GM12878 (cell line): ENCODE data around the gene TMEM272. TPM values are rescaled to one million over a fixed set of nuclear protein-coding genes. Genes with fewer than 3 reads are reported as not detected.

Experiments used
- BACH1 ChIP-seq: fragments of 450-650 bp; IDR thresholded peaks from 2 replicates; pipeline ENCODE4 v1.6.1; 2017; ENCODE audit warnings: mild to moderate bottlenecking, borderline replicate concordance
- BCLAF1 ChIP-seq: fragments of 450-650 bp; IDR thresholded peaks from 2 replicates; pipeline ENCODE4 v1.6.1; 2017; ENCODE audit warnings: antibody characterized with exemption, mild to moderate bottlenecking, moderate library complexity
- BHLHE40 ChIP-seq, 2 experiments: fragments of 450-650 bp in 1 of 2; IDR thresholded peaks; 2 replicates each; pipeline ENCODE4 v1.6.1; 2011 to 2017; ENCODE audit warnings: low read depth in 2 of 2, borderline replicate concordance in 1 of 2, improper control_type of control experiment in 1 of 2, low read length in 1 of 2, mild to moderate bottlenecking in 1 of 2
- CHD1 ChIP-seq: IDR thresholded peaks from 2 replicates; pipeline ENCODE4 v1.6.1; 2012; ENCODE audit warnings: low read depth, low read length, improper control_type of control experiment
- ESRRA ChIP-seq: IDR thresholded peaks from 2 replicates; pipeline ENCODE4 v1.6.1; 2012; ENCODE audit warnings: mild to moderate bottlenecking, low read length, improper control_type of control experiment
- FOXK2 ChIP-seq: fragments of 450-650 bp; IDR thresholded peaks from 2 replicates; pipeline ENCODE4 v1.6.1; 2017; ENCODE audit warnings: mild to moderate bottlenecking, moderate library complexity
- GABPA ChIP-seq: IDR thresholded peaks from 2 replicates; pipeline ENCODE4 v1.6.1; 2014; ENCODE audit warnings: antibody characterized with exemption, low read depth, mild to moderate bottlenecking, inconsistent platforms
- GATAD2B ChIP-seq: fragments of 450-650 bp; conservative IDR thresholded peaks from 2 replicates; pipeline ENCODE4 v1.6.1; 2017; ENCODE audit warnings: low read depth, mild to moderate bottlenecking, moderate library complexity
- HDGF ChIP-seq: fragments of 450-650 bp; IDR thresholded peaks from 2 replicates; pipeline ENCODE4 v1.6.1; 2016; ENCODE audit warnings: antibody characterized with exemption
- HSF1 ChIP-seq: fragments of 150-350 bp; IDR thresholded peaks from 2 replicates; pipeline ENCODE4 v1.6.1; 2014; ENCODE audit warnings: mild to moderate bottlenecking, low read depth, low read length
- LARP7 ChIP-seq: fragments of 450-650 bp; IDR thresholded peaks from 2 replicates; pipeline ENCODE4 v1.6.1; 2017; ENCODE audit warnings: mild to moderate bottlenecking
- NFIC ChIP-seq: IDR thresholded peaks from 2 replicates; pipeline ENCODE4 v1.6.1; 2012; ENCODE audit warnings: low read depth, mild to moderate bottlenecking, inconsistent platforms, low read length, moderate library complexity
- NR2C2 ChIP-seq: IDR thresholded peaks from 2 replicates; pipeline ENCODE4 v1.6.1; 2011; ENCODE audit warnings: borderline replicate concordance, low read depth; ENCODE audit not compliant: control insufficient read depth, insufficient read length
- POLR2AphosphoS2 ChIP-seq: IDR thresholded peaks from 2 replicates; pipeline ENCODE4 v1.6.1; 2011; ENCODE audit warnings: low read depth, mild to moderate bottlenecking, low read length, improper control_type of control experiment, moderate library complexity
- RB1 ChIP-seq: fragments of 450-650 bp; formaldehyde crosslinking; IDR thresholded peaks from 2 replicates; pipeline ENCODE4 v1.6.1; 2017; ENCODE audit warnings: mild to moderate bottlenecking, borderline replicate concordance
- SMC3 ChIP-seq: IDR thresholded peaks from 2 replicates; pipeline ENCODE4 v1.6.1; 2011; ENCODE audit warnings: low read length, improper control_type of control experiment, borderline replicate concordance
- SP1 ChIP-seq: IDR thresholded peaks from one replicate; pipeline ENCODE4 v1.6.1; 2011; ENCODE audit warnings: low read depth, low read length
- SREBF2 ChIP-seq: IDR thresholded peaks from 2 replicates; pipeline ENCODE4 v1.6.1; 2012; ENCODE audit warnings: mild to moderate bottlenecking, low read length
- SUPT20H ChIP-seq: IDR thresholded peaks from 2 replicates; pipeline ENCODE4 v1.6.1; 2011; ENCODE audit warnings: low read depth, mild to moderate bottlenecking, low read length, moderate library complexity, borderline replicate concordance; ENCODE audit not compliant: control insufficient read depth
- TCF12 ChIP-seq: IDR thresholded peaks from 2 replicates; pipeline ENCODE4 v1.6.1; 2011; ENCODE audit warnings: low read depth, mild to moderate bottlenecking, low read length
- TCF3 ChIP-seq: IDR thresholded peaks from 2 replicates; pipeline ENCODE4 v1.6.1; 2012; ENCODE audit warnings: low read depth, mild to moderate bottlenecking, low read length, borderline replicate concordance; ENCODE audit not compliant: insufficient read depth
- ZNF217 ChIP-seq: fragments of 450-650 bp; IDR thresholded peaks from 2 replicates; pipeline ENCODE4 v1.6.1; 2017; ENCODE audit warnings: antibody characterized with exemption, mild to moderate bottlenecking
- polyA plus RNA-seq, 11 experiments: library from polyadenylated mRNA; depleted of rRNA in 4 of 11; unstranded in 6 of 11; stranded (reverse) in 5 of 11; fragments of >200 nt; fragmentation: Nextera tagmentation in 4 of 11; fragmentation: Illumina TruSeq in 1 of 11; extraction: Ambion mirVana in 4 of 11; extraction: Trizol in 1 of 11; gene quantifications; 1 replicate in 1 of 11; 2 replicates in 10 of 11; pipeline versions ENCODE4 v1.2.1 to v1.2.3, GENCODE V29; 2011 to 2016; ENCODE audit warnings: inconsistent platforms in 2 of 11, missing spikeins in 2 of 11, low read depth in 1 of 11
- total RNA-seq, 4 experiments: library from RNA; depleted of rRNA in 3 of 4; stranded (reverse); fragments of >200 nt in 3 of 4; fragmentation: Illumina TruSeq in 1 of 4; extraction: Trizol in 1 of 4; gene quantifications; 2 replicates each; pipeline versions ENCODE4 v1.2.1 to v1.2.3, GENCODE V29; 2013 to 2021
- TF ChIP-seq, protein P1 (sequence below): fragments of 450-650 bp; IDR thresholded peaks from 2 replicates; pipeline ENCODE4 v1.6.1; 2017; ENCODE audit warnings: borderline replicate concordance
- TF ChIP-seq, protein P2 (sequence below): fragments of 450-650 bp; IDR thresholded peaks from 2 replicates; pipeline ENCODE4 v1.6.1; 2017; ENCODE audit warnings: low read depth, mild to moderate bottlenecking, moderate library complexity

TMEM272 gene
- total and polyA plus RNA-seq, 10 of the 15 experiments (the other 5 are each of a cell fraction or from before 2014, with no cell fraction given) = 0.01 to 0.04 TPM; not detected in 8

DNA sequence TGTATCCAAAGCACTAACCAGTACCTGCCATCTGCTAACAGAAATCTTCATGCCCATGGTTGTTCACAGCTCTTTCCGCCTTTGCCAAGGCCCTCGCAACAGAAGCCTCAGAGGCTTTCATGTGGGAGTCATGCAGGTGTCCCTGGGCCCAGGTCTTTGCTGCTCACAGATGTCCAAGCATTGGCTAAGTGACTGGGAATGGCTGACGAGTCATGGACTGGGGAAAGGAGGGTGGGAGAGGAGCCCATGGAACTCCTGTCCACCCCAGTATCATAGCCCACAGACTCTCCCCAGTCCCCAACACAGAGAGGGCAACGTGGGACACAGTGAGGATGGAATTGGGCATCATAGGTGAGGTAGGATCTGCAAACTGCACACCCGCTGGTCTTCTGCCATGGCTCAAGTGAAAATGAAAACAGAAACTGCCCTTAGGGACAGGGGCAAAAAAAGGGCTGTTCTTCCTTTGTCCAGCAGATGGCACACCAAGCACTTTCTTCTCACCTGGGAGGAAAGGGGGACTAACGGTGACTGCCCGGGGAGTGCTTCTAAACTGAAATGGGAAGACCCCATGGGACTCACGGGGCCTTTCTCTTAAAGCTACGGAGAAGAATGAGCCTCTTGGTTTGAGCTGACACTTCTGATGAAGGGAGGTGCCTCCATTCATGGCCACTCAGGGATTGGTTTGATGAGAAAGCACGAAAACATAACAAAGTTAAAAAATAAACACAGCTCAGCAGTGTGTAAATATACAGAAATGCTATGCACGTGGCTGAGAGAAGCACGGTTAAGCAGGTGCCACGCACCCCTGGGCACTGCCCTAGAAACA, 29.9 kb downstream of the TMEM272 start (continued):
- no peak for TF ChIP-seq NR2C2
- TF ChIP-seq FOXK2 = no peak
- peak; percentile 30; the same call in 1 of the 2 replicates for TF ChIP-seq RB1
- TF ChIP-seq BHLHE40 (IDR thresholded peaks at IDR 0.05; ENCODE audit: borderline replicate concordance in 1 of 2, low read depth in 2 of 2, low read length in 1 of 2) = no peak
- TF ChIP-seq HDGF = no peak
- no peak for TF ChIP-seq HSF1
- no peak for TF ChIP-seq POLR2AphosphoS2
- TF ChIP-seq CHD1 = no peak
- no peak for TF ChIP-seq GABPA
- TF ChIP-seq, protein P1, sequence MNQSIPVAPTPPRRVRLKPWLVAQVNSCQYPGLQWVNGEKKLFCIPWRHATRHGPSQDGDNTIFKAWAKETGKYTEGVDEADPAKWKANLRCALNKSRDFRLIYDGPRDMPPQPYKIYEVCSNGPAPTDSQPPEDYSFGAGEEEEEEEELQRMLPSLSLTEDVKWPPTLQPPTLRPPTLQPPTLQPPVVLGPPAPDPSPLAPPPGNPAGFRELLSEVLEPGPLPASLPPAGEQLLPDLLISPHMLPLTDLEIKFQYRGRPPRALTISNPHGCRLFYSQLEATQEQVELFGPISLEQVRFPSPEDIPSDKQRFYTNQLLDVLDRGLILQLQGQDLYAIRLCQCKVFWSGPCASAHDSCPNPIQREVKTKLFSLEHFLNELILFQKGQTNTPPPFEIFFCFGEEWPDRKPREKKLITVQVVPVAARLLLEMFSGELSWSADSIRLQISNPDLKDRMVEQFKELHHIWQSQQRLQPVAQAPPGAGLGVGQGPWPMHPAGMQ = no peak
- no peak for TF ChIP-seq BCLAF1
- peak; percentile 84 for TF ChIP-seq SMC3
- no peak for TF ChIP-seq TCF12
- TF ChIP-seq NFIC = no peak
- no peak for TF ChIP-seq SUPT20H
- TF ChIP-seq, protein P2, sequence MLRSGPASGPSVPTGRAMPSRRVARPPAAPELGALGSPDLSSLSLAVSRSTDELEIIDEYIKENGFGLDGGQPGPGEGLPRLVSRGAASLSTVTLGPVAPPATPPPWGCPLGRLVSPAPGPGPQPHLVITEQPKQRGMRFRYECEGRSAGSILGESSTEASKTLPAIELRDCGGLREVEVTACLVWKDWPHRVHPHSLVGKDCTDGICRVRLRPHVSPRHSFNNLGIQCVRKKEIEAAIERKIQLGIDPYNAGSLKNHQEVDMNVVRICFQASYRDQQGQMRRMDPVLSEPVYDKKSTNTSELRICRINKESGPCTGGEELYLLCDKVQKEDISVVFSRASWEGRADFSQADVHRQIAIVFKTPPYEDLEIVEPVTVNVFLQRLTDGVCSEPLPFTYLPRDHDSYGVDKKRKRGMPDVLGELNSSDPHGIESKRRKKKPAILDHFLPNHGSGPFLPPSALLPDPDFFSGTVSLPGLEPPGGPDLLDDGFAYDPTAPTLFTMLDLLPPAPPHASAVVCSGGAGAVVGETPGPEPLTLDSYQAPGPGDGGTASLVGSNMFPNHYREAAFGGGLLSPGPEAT = peak; percentile 33; the same call in 1 of the 2 replicates
- no peak for TF ChIP-seq ESRRA
- no peak for TF ChIP-seq SP1
- TF ChIP-seq GATAD2B = no peak
- no peak for TF ChIP-seq SREBF2
- TF ChIP-seq LARP7 = no peak
- 0 out of 2 replicates have a peak, but pooled peaks have one; percentile 10 for TF ChIP-seq BACH1
- TF ChIP-seq ZNF217 = no peak
- no peak for TF ChIP-seq TCF3
